H54 (cell line): ENCODE data around the gene MLN.

Experiments
- DNase-seq: peaks from one replicate; pipeline ENCODE4 v3.0.0; 2011; ENCODE audit warnings: low spot score, mixed read lengths; ENCODE audit not compliant: insufficient read length
- FAIRE-seq: peaks from 3 replicates; lab custom pipeline; 2011; peaks lifted over from hg19 to GRCh38; lab: Jason Lieb, UNC
- POLR2A ChIP-seq: IDR thresholded peaks from 2 replicates; pipeline ENCODE4 v1.6.1; 2011; ENCODE audit warnings: low read depth, mild to moderate bottlenecking, low read length

MLN gene

GRCh38 chr6:33816911-33817310 lies 13.1 kb upstream of the MLN start:
- no peak for DNase-seq

GRCh38 chr6:33815854-33816253 lies 12.1 kb upstream of the MLN start:
- no peak for TF ChIP-seq POLR2A
- FAIRE-seq: no peak
- DNase-seq: peak; percentile 84

More at GRCh38 chr6:33816911-33817310, 13.1 kb upstream of the MLN start:
- TF ChIP-seq POLR2A: no peak
- FAIRE-seq: no peak

GRCh38 chr6:33813990-33814985 lies 10.5 kb upstream of the MLN start:
- TF ChIP-seq POLR2A: no peak
- no peak for FAIRE-seq
- DNase-seq: no peak

DNA sequence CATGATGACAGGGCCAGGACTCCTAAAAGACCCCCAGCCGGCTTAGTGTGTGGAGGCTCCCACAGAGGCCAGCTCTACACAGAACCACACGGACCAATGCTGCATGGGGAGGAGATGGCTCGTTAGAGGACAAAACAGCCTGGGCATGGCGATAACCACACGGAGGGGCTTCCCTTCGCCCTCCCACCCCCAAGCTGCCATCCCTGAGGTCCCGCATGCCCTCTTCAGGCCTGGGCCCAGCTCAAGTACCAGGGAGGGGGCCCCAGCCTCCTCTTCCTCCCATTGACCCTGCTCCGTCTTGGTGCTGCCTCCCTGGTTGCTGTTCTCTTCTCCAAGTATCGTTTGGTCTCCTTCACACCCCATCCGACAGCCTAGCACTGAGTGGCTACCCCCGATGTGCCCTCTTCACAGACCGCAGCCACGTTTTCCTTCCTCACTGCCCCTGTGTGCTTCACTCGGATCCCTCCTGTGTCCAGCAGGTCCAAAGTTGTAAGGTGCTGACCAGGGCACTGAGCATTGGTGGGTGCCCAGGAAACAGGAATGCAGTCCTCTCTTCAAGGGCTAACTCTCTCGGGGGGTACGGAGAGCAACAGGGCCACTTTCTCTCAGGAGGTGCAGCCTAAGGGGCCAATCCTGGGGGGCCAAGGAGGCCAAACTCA lies 9.6 kb upstream of the MLN start:
- no peak for DNase-seq
- no peak for TF ChIP-seq POLR2A
- no peak for FAIRE-seq

- peak; percentile 69 for DNase-seq
- no peak for FAIRE-seq
- no peak for TF ChIP-seq POLR2A
Observed at GRCh38 chr6:33812669-33813068, 8.9 kb upstream of the MLN start.

- DNase-seq: no peak
- no peak for FAIRE-seq
- TF ChIP-seq POLR2A: no peak
Observed at GRCh38 chr6:33809594-33809993, 5.8 kb upstream of the MLN start.

- no peak for DNase-seq
- FAIRE-seq: no peak
- no peak for TF ChIP-seq POLR2A
Observed at GRCh38 chr6:33808641-33809180, 4.9 kb upstream of the MLN start.

- FAIRE-seq (no peak), DNase-seq (no peak)
- no peak for TF ChIP-seq POLR2A
Observed at GRCh38 chr6:33807606-33808005, 3.8 kb upstream of the MLN start.

GRCh38 chr6:33806841-33807240 lies 3.0 kb upstream of the MLN start:
- no peak for TF ChIP-seq POLR2A

DNA sequence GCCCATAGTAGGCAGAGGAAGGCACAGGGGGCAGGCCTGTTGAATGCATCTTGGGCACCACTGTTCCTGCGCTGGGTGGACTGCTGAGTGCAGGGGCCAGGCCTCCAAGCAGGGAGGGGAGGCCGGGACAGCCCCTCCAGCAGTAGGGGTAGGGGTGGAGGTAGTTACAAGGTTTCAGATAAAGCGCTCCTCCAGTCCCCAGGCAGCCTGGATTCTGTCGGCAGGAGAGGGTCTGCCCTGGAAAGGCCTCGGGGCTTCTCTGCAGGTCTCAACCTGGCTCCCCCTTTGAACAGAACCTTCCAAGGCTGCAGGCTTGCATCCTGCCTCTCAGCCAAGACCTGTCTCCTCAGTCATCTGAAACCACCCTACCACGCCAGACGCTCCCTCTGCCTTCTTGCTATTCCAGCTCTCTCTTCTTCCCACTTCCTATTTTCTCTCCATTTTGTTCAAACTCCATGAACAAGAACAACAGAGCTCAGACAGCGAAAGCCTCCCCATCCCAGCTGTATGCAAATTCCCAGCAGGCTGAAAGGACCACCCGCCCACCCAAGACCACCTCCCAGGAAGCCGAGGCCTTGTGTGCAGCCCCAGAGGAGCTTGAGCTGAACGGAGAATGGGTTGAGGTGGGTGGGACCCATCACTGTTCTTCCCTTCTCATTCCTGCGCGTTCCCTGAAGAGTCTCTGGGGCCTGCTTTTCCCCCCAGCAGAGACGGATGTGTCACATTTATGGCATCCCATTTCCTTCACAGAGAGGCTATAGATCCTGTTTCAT lies 1.4 kb downstream of the MLN start:
- DNase-seq (no peak), FAIRE-seq (no peak)
- no peak for TF ChIP-seq POLR2A

More at GRCh38 chr6:33806841-33807240, 3.0 kb upstream of the MLN start:
- no peak for FAIRE-seq
- DNase-seq: no peak

DNA sequence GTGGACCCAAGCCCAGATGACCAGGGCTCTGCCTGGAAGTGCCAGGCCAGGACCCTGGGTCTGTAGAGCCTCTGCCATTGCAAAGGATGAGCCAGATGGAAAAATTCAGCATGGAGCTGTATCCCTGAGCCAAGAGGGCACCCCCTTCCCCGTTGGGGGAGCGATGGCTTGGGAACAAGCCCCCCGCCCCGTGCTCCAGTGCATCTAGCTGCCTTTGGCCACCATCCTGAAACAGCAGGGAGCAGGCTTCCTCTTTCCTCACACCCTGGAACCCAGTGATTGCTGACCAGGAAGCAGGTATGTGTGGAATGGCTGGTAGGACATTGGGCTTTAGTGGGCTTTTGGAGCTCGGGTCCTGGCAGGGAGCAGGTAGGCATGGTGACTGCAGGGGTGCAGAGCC lies 2.2 kb downstream of the MLN start:
- FAIRE-seq (no peak), DNase-seq (no peak)
- TF ChIP-seq POLR2A: no peak

DNA sequence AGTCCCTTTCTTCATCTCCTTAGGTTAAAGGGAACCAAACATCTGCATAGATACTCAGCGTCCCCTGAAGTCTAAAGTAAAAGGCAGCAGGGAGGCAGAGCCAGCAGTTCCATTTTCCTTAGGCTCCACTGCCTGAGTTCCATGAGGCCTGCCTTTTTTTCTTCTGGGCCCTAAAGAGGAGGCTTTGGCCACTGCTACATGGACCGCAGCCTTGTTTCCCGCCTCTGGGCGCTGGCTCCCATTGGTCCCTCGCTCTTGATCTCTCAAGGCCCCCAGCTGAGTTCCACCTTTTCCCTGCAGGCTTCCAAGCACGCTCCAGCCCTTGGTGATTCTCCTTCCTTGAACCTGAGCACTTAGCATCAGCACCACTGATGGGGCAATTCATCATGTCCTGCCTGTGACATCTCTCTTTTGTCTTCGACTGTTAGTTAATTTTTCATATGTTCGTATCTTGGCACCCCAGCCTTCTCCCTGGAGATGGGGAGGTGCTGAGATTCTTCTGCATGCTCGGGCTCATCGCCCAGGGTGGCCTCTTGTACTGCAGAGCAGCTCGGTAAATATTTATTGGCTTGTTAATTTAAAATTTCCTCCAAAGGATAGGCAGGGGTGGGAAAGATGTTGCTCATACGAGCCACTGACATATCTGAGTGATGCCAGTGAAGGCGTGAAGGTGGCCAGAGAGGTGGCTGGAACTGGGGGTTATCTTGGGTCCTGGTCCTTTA lies 3.4 kb downstream of the MLN start:
- TF ChIP-seq POLR2A: no peak
- FAIRE-seq (no peak), DNase-seq (no peak)

DNA sequence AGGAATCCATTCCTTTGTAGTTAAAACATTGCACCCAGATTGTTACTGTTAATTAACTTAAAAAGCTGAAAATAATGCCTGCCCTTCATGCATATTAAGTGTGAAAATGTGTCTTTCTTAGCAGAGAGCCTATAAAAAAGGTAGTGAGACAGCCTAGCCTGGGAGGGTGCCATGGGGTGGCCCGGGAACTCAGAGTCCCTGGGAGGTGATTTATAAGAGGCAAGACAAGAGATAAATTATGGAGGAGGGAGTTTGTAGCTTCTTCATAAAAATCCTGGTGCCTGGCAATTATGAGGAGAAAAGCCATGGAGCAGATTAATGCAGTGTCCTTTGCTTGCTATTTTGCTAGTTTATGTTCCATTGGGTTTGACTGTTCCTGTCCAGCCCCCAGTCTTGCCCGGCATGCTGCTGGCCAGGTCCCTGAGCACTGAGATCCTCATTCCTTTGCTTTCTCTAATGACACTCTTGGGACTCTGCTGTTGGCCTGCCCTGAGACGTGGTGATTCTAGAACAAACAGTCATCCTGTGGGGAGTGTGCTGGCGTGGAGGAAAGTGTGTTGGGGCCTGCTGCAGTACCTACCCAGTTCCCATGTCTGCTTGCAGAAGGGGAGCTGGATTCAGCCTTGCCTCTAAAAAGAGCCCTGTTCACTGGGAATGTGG lies 4.2 kb downstream of the MLN start:
- no peak for FAIRE-seq
- no peak for DNase-seq
- no peak for TF ChIP-seq POLR2A
